Stimulated activated CD4-positive, alpha-beta T cell treated with anti-CD3 and anti-CD28 coated beads, Interleukin-4, amount 100 ng/mL, for 4 hours (primary cell): ENCODE data around the gene IDH3A.

ENCODE experiments used
- DNase-seq, 2 experiments: peaks; one replicate each; pipeline ENCODE4 v3.0.0-alpha.2; 2020

IDH3A gene

GRCh38 chr15:78149068-78149804 lies at the start of gene IDH3A:
IDH3A (plus strand) TSS chr15:78149362; CDS start chr15:78149404, 42 bp downstream.
- peak; percentile 99 to 100 for DNase-seq

GRCh38 chr15:78100886-78101285 lies 48.3 kb upstream of the IDH3A start:
- no peak for DNase-seq

DNA sequence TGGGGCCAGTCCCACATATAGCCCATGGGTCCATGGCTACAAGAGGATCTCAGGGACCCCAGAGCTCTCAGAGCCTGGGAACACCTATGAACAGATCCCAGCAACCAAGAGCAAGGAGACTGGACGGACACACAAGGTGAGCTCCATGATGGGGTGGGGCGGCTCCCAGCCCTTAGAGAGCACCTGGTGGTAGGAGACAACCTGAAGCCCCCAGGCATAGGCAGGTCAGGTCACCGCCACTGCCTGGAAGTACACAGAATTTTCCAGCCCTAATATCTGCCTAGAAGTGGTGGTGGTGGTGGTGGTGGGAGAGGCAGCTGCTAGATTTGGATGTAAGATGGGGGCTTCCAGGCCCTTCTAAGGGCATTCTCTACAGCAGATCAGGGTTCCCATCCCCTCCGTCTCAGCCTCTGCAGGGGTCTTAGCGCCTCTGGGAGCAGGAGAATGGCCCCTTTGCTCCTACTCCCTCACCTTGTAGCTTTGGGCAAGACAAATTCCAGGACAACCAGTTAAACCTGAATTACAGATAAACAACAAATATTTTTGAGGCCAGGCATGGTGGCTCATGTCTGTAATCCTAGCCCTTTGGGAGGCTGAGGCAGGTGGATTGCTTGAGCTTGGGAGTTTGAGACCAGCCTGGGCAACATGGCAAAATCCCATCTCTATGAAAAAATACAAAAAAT lies 47.6 kb upstream of the IDH3A start:
- no peak for DNase-seq

DNA sequence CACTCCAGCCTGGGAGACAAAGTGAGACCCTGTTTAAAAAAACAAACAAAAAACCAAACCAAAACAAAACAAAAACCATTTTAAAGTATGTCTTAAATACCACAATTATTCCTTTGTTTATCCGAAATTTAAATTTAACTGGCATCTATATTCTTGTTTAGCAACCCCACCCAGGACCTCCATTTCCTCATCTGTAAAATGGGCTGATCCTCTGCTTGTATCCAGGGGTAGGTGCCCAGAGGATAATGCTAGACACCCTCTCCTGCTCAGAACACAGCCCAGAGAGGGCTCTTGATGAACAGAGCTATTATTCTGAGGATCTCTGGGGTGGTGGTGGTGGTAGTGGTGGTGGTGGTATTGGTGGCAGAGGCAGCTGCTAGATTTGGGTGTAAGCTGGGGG lies 47.0 kb upstream of the IDH3A start:
- no peak for DNase-seq

GRCh38 chr15:78102741-78103140 lies 46.4 kb upstream of the IDH3A start:
- DNase-seq = no peak

- DNase-seq = peak; percentile 24
Measured at GRCh38 chr15:78103406-78104118, 45.6 kb upstream of the IDH3A start.

- no peak for DNase-seq
Measured at GRCh38 chr15:78104119-78104479, 45.1 kb upstream of the IDH3A start.

DNA sequence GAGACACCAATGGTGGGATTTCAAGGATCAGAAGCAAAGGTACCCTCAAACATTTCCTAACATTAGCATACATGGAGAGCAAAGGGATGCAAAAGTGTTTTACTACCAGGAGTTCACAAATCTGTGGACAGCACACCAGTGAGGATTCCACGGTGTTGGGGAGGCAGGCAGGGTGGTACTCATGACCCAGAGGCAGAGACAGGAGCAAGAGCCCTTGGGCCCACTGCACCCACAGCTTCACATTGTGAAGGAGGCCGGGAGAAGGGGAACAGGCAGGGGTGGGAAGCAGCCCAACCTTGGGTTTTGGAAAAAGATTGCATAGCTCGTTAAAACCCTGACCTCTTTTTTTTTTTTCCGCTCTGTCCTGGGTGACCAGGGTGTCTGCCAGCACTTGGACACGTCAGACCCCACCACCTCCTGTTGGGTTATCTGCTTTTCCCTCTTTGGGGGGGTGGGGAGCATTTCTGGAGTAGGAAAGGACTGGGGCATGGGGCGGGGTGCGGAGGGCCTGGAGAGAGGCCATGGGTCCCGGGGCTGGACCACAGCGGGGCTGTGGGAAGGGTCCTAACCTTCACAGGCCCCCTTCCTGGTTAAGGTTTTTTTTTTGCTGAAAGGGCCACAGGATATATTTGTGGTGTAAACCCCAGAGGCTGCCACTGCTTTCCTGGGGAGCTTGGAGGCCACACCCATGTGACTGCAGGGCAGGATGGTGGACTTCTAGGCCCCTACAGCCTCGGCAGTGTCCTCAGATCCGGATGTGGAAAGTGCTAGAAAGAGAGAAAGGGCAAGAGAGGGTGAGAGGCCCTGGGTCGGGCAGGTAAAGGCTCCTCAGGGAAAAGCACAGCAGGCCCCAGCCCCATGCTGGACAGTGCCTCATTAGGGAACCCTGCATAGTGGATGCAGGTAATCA lies 44.3 kb upstream of the IDH3A start:
- no peak for DNase-seq

DNA sequence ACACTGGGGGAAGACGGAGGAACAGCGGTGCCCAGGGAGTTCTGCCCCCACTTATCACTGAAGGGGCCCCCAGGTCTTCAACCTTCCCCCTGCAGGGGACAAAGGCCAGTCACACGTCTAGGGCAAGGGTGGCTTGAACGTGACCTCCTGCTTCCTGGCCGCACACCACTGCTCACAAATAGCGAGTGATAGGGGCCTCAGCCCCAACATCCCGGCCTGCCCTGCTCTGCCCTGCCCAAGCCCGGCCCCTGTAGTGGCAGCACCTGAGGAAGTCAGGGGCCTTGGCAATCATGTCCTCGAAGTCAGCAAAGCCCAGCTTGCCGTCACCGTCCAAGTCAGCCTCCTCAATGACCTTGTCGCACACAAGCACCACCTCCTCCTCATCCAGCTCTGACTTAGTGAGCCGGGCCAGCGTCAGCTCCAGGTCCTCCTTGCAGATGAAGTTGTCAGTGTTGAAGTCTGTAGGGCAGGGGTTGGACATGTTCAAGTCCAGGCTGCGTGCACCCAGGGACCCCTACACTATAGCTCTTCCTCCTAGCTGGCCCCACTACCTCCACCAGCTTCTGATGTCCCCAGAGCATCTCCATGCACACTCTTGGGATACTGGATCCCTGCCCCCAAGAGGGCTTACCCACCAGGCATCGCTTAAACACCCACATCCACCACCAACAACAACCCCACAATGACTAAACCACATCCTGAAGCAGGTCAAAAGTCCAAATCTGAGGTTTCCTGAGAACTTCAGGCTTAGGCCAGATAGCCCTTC lies 43.5 kb upstream of the IDH3A start:
- DNase-seq = no peak

DNA sequence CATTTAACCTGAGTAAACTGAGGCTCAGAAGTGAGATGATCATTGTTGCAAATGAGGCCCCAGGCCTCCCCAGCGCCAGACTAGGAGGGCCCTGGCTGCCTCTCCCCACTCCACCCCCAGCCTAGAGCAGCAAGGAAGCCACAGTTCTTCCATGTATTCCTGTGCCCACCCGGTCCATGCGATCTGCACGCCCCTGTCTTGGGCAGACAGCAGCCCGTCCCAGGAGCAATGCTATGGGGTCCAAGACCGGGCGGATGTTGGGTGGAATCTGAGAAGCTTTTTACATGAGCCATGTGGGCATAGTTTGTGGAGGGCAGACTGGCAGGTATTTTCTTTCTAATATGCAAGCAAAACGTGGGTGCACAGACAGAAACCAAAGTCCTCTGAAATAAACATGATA lies 41.7 kb upstream of the IDH3A start:
- no peak for DNase-seq

- peak; percentile 81 to 83 for DNase-seq
Measured at GRCh38 chr15:78108300-78109084, 40.7 kb upstream of the IDH3A start.

GRCh38 chr15:78109156-78109555 lies 40.0 kb upstream of the IDH3A start:
- no peak for DNase-seq

DNA sequence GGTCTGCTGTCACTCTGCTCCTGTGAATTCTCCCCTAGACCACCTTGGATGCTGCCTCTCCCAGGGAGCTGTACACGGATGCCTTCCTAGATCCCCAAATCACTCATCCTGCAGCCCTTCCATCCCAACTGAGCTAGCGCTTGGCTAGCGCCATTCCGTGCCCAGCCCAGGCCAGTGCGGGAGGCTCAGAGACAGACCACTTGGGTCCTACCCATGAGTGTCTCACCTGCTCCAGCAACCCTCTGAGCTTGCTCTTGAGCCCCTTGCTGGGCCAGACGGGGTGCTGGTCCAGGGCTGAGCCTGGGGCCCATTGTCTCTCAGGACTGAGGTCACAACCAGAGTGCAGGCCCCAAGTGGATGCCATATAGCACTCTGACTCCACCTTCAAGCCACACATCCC lies 39.1 kb upstream of the IDH3A start:
- no peak for DNase-seq

- no peak for DNase-seq
Measured at GRCh38 chr15:78110916-78111475, 38.2 kb upstream of the IDH3A start.

- no peak for DNase-seq
Measured at GRCh38 chr15:78111788-78112187, 37.4 kb upstream of the IDH3A start.

GRCh38 chr15:78112551-78112950 lies 36.6 kb upstream of the IDH3A start:
- DNase-seq = no peak

DNA sequence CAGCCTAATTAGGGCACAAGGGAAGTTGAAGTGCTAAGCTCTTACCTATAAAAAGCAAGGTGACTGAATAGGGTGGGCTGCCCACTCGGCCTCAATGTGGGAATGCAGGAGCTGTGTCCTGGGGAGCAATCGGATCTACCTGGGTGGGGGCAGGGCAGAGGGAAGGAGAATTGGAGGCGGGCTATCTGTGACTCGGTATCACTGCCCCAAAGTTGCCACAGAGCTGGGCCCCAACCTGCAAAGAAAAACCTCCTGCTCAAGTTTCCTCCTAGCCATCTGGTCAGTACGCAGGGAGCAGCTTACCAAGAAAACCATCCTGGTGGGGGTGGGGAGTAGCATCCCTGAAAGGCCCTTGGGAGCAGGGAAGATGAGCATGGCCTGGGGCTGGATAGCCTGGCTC lies 28.6 kb upstream of the IDH3A start:
- no peak for DNase-seq

DNA sequence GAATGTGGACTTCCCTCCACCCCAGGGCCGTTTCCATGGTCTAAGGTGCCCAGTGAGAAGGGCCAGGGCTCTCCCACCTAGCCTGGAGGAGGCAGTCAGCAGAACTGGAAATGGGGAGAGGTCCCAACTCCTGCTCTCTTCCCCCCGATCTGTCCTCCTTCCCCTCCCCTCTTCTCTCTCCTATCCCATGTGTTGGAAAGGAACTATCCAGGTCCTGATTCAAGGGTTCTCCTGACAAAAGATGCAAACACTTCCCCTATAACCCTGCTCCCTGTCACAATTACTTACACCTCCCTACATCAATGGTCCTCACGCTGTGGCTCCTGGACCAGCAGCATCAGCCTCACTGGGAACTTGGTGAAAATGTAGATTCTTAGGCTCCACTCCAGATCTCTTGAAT lies 23.9 kb upstream of the IDH3A start:
- no peak for DNase-seq

- DNase-seq = no peak
Measured at GRCh38 chr15:78127882-78128281, 21.3 kb upstream of the IDH3A start.

DNA sequence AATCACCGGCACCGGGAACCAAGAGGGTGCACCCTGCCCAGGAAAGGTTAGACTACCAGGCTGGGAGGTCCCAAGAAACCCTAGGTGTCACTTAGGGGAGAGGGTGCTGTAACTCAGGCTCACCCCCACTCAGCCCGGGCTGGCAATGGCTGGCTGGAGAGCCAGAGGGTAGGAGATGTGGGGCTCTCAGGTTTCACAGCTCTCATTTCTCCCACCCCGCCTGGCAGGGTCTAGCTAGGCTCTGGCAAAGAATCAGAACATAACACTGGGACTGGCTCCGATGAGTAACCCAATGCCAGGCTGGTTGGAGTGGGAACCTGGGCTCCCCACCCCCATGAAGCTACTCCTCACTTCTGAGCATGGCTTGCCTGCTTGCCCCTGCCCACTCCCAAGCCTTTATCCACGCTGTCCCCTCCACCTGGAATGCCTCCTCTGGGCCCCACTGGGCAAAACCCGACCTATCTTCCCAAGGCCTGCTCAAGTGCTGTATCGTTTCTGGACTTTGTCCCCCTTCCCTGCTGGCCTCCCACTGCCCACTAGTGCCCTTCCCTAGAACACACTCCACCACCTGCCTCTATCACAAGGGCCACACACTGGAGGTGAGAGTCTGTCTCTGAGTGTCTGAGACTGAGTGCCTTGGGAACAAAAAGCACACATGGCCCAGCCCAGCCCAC lies 19.9 kb upstream of the IDH3A start:
- DNase-seq = no peak
